GM12878 (cell line): ENCODE results near the gene SQSTM1. TPM values are rescaled to one million over a fixed set of nuclear protein-coding genes. Genes with fewer than 3 reads are reported as not detected.

Experiments used
- ATF3 ChIP-seq: IDR thresholded peaks from 2 replicates; pipeline ENCODE4 v1.6.1; 2011; ENCODE audit warnings: low read depth, mild to moderate bottlenecking, low read length, moderate library complexity, borderline replicate concordance; ENCODE audit errors: extremely low read depth
- BACH1 ChIP-seq: fragments of 450-650 bp; IDR thresholded peaks from 2 replicates; pipeline ENCODE4 v1.6.1; 2017; ENCODE audit warnings: mild to moderate bottlenecking, borderline replicate concordance
- CBFB ChIP-seq: IDR thresholded peaks from 2 replicates; pipeline ENCODE4 v1.6.1; 2016; ENCODE audit warnings: antibody characterized with exemption, low read depth
- CEBPB ChIP-seq, 2 experiments: fragments of 150-350 bp in 1 of 2; IDR thresholded peaks; 2 replicates each; pipeline ENCODE4 v1.6.1; 2012 to 2014; ENCODE audit warnings: low read depth in 2 of 2, low read length in 2 of 2, borderline replicate concordance in 1 of 2, inconsistent platforms in 1 of 2
- CUX1 ChIP-seq: IDR thresholded peaks from 2 replicates; pipeline ENCODE4 v1.6.1; 2012; ENCODE audit warnings: improper control_type of control experiment, low read depth, low read length; ENCODE audit not compliant: insufficient replicate concordance
- ELK1 ChIP-seq: IDR thresholded peaks from 2 replicates; pipeline ENCODE4 v1.6.1; 2012; ENCODE audit warnings: low read depth, low read length, improper control_type of control experiment
- HDAC6 ChIP-seq: fragments of 200-600 bp; sonication (generic); IDR thresholded peaks from one replicate; pipeline ENCODE4 v1.8.0; 2017; ENCODE audit warnings: antibody characterized with exemption; ENCODE audit not compliant: unreplicated experiment
- KAT2A ChIP-seq: conservative IDR thresholded peaks from 2 replicates; pipeline ENCODE4 v1.6.1; 2011; ENCODE audit warnings: low read depth, low read length; ENCODE audit not compliant: control insufficient read depth
- LARP7 ChIP-seq: fragments of 450-650 bp; IDR thresholded peaks from 2 replicates; pipeline ENCODE4 v1.6.1; 2017; ENCODE audit warnings: mild to moderate bottlenecking
- MTA3 ChIP-seq: IDR thresholded peaks from 2 replicates; pipeline ENCODE4 v1.6.1; 2012; ENCODE audit warnings: low read length, inconsistent platforms, borderline replicate concordance
- NR2F1 ChIP-seq: fragments of 450-650 bp; conservative IDR thresholded peaks from 2 replicates; pipeline ENCODE4 v1.6.1; 2017; ENCODE audit warnings: mild to moderate bottlenecking
- NRF1 ChIP-seq: conservative IDR thresholded peaks from 2 replicates; pipeline ENCODE4 v1.6.1; 2011; ENCODE audit warnings: mild to moderate bottlenecking, low read depth, low read length, improper control_type of control experiment
- PKNOX1 ChIP-seq: fragments of 450-650 bp; IDR thresholded peaks from 2 replicates; pipeline ENCODE4 v1.6.1; 2016; ENCODE audit warnings: mild to moderate bottlenecking
- POLR2AphosphoS5 ChIP-seq: IDR thresholded peaks from 2 replicates; pipeline ENCODE4 v1.6.1; 2011; ENCODE audit warnings: mild to moderate bottlenecking, low read length, inconsistent platforms
- RAD51 ChIP-seq: fragments of 450-650 bp; IDR thresholded peaks from 2 replicates; pipeline ENCODE4 v1.6.1; 2016; ENCODE audit warnings: moderate library complexity, mild to moderate bottlenecking, inconsistent platforms
- SMARCA5 ChIP-seq: fragments of 450-650 bp; IDR thresholded peaks from 2 replicates; pipeline ENCODE4 v1.6.1; 2017; ENCODE audit warnings: mild to moderate bottlenecking
- YY1 ChIP-seq: IDR thresholded peaks from 2 replicates; pipeline ENCODE4 v1.6.1; 2011; ENCODE audit warnings: low read depth, mild to moderate bottlenecking, low read length
- ZNF24 ChIP-seq: fragments of 450-650 bp; IDR thresholded peaks from 2 replicates; pipeline ENCODE4 v1.6.1; 2017; ENCODE audit warnings: antibody characterized with exemption, mild to moderate bottlenecking
- ZNF274 ChIP-seq: IDR thresholded peaks from one replicate; pipeline ENCODE4 v1.8.0; 2011; ENCODE audit not compliant: insufficient read length, insufficient read depth
- polyA plus RNA-seq, 11 experiments: library from polyadenylated mRNA; depleted of rRNA in 4 of 11; unstranded in 6 of 11; stranded (reverse) in 5 of 11; fragments of >200 nt; fragmentation: Nextera tagmentation in 4 of 11; fragmentation: Illumina TruSeq in 1 of 11; extraction: Ambion mirVana in 4 of 11; extraction: Trizol in 1 of 11; gene quantifications; 1 replicate in 1 of 11; 2 replicates in 10 of 11; pipeline versions ENCODE4 v1.2.1 to v1.2.3, GENCODE V29; 2011 to 2016; ENCODE audit warnings: inconsistent platforms in 2 of 11, missing spikeins in 2 of 11, low read depth in 1 of 11
- total RNA-seq, 4 experiments: library from RNA; depleted of rRNA in 3 of 4; stranded (reverse); fragments of >200 nt in 3 of 4; fragmentation: Illumina TruSeq in 1 of 4; extraction: Trizol in 1 of 4; gene quantifications; 2 replicates each; pipeline versions ENCODE4 v1.2.1 to v1.2.3, GENCODE V29; 2013 to 2021

Gene SQSTM1
- total and polyA plus RNA-seq, 10 of the 15 experiments (the other 5 are each of a cell fraction or from before 2014, with no cell fraction given), result 6.3 to 138 (median 62.1) TPM

- TF ChIP-seq CUX1 (no peak), KAT2A (no peak), ZNF274 (no peak), CEBPB (IDR thresholded peaks at IDR 0.05; ENCODE audit: borderline replicate concordance in 1 of 2, low read depth in 2 of 2, low read length in 2 of 2) (no peak), NR2F1 (peak; percentile 66; the same call in 1 of the 2 replicates), YY1 (peak; percentile 87), NRF1 (peak; percentile 91), ATF3 (no peak), PKNOX1 (no peak), RAD51 (no peak), ELK1 (no peak), BACH1 (peak; percentile 55; the same call in 1 of the 2 replicates), MTA3 (no peak), POLR2AphosphoS5 (peak; percentile 75), LARP7 (peak; percentile 35), CBFB (no peak), HDAC6 (no peak), ZNF24 (no peak), SMARCA5 (no peak; the same call in 1 of the 2 replicates)
Measured at GRCh38 chr5:179858586-179859427, 38.1 kb downstream of the SQSTM1 start, which contains the start of gene MRNIP (continued).
